GM23248 (cell line): ENCODE measurements around the gene ZNF668. TPM values are rescaled to one million over a fixed set of nuclear protein-coding genes. Genes with fewer than 3 reads are reported as not detected.
A peak's percentile ranks its signal among the peaks of the same experiment; 100 is the strongest.

ENCODE experiments used
- DNase-seq: peaks from one replicate; pipeline ENCODE4 v3.0.0-alpha.2; 2015
- H2AFZ ChIP-seq: fragments of 200-600 bp; sonication (generic); 2 replicates; pipeline ENCODE4 v1.6.1; 2016; ENCODE audit warnings: antibody characterized with exemption
- H3F3A ChIP-seq: fragments of 200-600 bp; sonication (generic); 2 replicates; pipeline ENCODE4 v1.6.1; 2016; ENCODE audit warnings: mild to moderate bottlenecking, antibody characterized with exemption, mixed run types; ENCODE audit not compliant: insufficient read depth
- H3K27ac ChIP-seq: fragments of 200-600 bp; sonication (generic); 2 replicates; pipeline ENCODE4 v1.5.1; 2016; ENCODE audit warnings: mild to moderate bottlenecking
- H3K27me3 ChIP-seq: fragments of 200-600 bp; sonication (generic); replicated peaks from 2 replicates; pipeline ENCODE4 v1.6.1; 2016; ENCODE audit warnings: mild to moderate bottlenecking; ENCODE audit not compliant: insufficient read depth
- H3K36me3 ChIP-seq: fragments of 200-600 bp; sonication (generic); 2 replicates; pipeline ENCODE4 v1.6.1; 2016; ENCODE audit warnings: low read depth, mild to moderate bottlenecking
- H3K4me1 ChIP-seq: fragments of 200-600 bp; sonication (generic); 2 replicates; pipeline ENCODE4 v1.6.1; 2016; ENCODE audit warnings: mild to moderate bottlenecking; ENCODE audit not compliant: insufficient read depth
- H3K4me2 ChIP-seq: fragments of 200-600 bp; sonication (generic); one replicate; pipeline ENCODE4 v1.6.1; 2016; ENCODE audit warnings: mild to moderate bottlenecking; ENCODE audit not compliant: unreplicated experiment
- H3K4me3 ChIP-seq: fragments of 200-600 bp; sonication (generic); 2 replicates; pipeline ENCODE4 v1.5.1; 2016; ENCODE audit warnings: mild to moderate bottlenecking
- H3K79me2 ChIP-seq: fragments of 200-600 bp; sonication (generic); 2 replicates; pipeline ENCODE4 v1.6.1; 2016; ENCODE audit warnings: mild to moderate bottlenecking; ENCODE audit not compliant: insufficient read depth
- H3K9ac ChIP-seq: fragments of 200-600 bp; sonication (generic); 2 replicates; pipeline ENCODE4 v1.6.1; 2016; ENCODE audit warnings: mild to moderate bottlenecking
- H3K9me2 ChIP-seq: fragments of 200-600 bp; sonication (generic); 2 replicates; pipeline ENCODE4 v1.6.1; 2016; ENCODE audit warnings: mixed run types, mild to moderate bottlenecking, moderate library complexity; ENCODE audit not compliant: insufficient read depth
- H3K9me3 ChIP-seq: fragments of 200-600 bp; sonication (generic); one replicate; pipeline ENCODE4 v1.6.1; 2017; ENCODE audit warnings: low read depth
- H4K20me1 ChIP-seq: fragments of 200-600 bp; sonication (generic); 2 replicates; pipeline ENCODE4 v1.6.0; 2016; ENCODE audit not compliant: insufficient read depth
- EZH2 ChIP-seq: fragments of 200-600 bp; sonication (generic); IDR thresholded peaks from 2 replicates; pipeline ENCODE4 v1.6.1; 2018; ENCODE audit warnings: antibody characterized with exemption, mild to moderate bottlenecking; ENCODE audit not compliant: insufficient read depth, poor library complexity, severe bottlenecking
- EZH2phosphoT487 ChIP-seq: fragments of 200-600 bp; sonication (generic); IDR thresholded peaks from 2 replicates; pipeline ENCODE4 v1.6.1; 2018; ENCODE audit warnings: antibody characterized with exemption, moderate library complexity, mild to moderate bottlenecking, low read depth; ENCODE audit not compliant: insufficient read depth
- WGBS, 2 experiments: methylation state at CpG; one replicate each; pipeline ENCODE4 v1.1.6; 2015 to 2017; ENCODE audit warnings: low lambda C conversion rate in 2 of 2, low coverage in 1 of 2; ENCODE audit errors: missing lambda C conversion rate in 2 of 2; 5-methylcytosine and 5-hydroxymethylcytosine counted together
- in situ Hi-C: fragments of 300-500 bp; cut with MboI; formaldehyde crosslinking; loops from 2 replicates; pipeline ENCODE4 v1.15.0; 2020
- polyA plus RNA-seq: library from polyadenylated mRNA; unstranded; fragments of >200 nt; fragmentation: Nextera tagmentation; extraction: Ambion mirVana; gene quantifications from 2 replicates; pipeline ENCODE4 v1.2.1, GENCODE V29; 2016
- total RNA-seq: library from RNA; depleted of rRNA; stranded (reverse); fragments of >200 nt; shearing (Covaris generic); gene quantifications from 2 replicates; pipeline ENCODE4 v1.2.3, GENCODE V29; 2014

Gene ZNF668
- total and polyA plus RNA-seq, 2 experiments from 2014 or later = 19.5 to 21.8 TPM

DNA sequence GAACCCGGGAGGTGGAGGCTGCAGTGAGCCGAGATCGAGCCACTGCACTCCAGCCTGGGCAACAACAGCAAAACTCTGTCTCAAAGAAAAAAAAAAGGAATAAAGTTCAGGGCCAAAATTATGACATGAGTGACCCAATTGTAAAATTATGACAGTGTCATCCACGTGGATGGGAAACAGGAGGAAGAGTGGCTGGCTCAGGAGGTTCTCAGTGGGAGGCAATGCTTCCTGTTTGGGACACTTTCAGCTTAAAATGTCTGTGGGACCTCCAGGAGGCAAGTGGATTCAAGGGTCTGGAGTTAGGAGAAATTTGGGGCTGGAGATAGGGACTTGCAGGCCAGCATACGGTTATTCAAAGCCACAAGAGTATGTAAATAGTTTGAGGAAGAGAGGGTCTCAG is 48.7 kb downstream of the ZNF668 start:
- TF ChIP-seq EZH2phosphoT487 = no peak
- no peak for TF ChIP-seq EZH2
- Histone ChIP-seq H3K9me2 (no peaks in the 10 kb centered on the region), H3K79me2 (no peaks in the 10 kb centered on the region), H3K9ac (no peak overlapping the region), H3F3A (no peaks in the 10 kb centered on the region), H3K4me3 (no peak overlapping the region), H3K4me1 (no peaks in the 10 kb centered on the region), H2AFZ (no peak overlapping the region; the same call in 1 of the 2 replicates), H3K27me3 (no peaks in the 10 kb centered on the region), H3K36me3 (no peaks in the 10 kb centered on the region), H3K27ac (no peak overlapping the region), H3K9me3 (no peaks in the 10 kb centered on the region), H4K20me1 (no peaks in the 10 kb centered on the region), H3K4me2 (no peak overlapping the region)
- WGBS, 2 experiments = 83 to 85% methylated on average over 5 of the region's 5 CpGs
- DNase-seq = no peak
- in situ Hi-C loops = no loop called here

DNA sequence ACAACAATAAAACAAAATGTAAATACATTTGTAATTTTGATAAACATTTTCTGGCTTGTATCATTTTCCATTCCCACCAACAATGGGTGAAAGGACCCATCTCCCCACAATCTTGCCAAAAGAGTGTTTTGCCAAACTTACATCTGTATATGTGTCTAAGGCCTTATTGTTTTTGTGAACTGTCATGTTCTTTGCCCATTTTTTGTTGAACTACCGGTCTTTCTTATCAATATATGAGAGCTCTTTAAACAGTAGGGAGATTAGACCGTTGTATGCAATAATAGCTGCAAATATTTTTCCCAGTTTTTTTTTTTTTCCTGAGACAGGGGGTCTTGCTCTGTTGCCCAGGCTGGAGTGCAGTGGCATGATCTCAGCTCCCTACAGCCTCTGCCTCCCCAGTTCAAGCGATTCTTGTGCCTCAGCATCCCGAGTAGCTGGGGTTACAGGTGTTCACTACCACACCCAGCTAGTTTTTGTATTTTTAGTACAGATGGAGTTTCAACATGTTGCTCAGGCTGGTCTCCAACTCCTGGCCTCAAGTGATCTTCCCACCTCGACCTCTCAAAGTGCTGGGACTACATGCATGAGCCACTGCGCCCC is 50.3 kb downstream of the ZNF668 start:
- Histone ChIP-seq H3K9me2 (no peaks in the 10 kb centered on the region), H3K4me2 (no peak overlapping the region), H3K4me3 (no peak overlapping the region), H4K20me1 (no peaks in the 10 kb centered on the region), H3K27ac (no peak overlapping the region), H3K36me3 (no peaks in the 10 kb centered on the region), H3K4me1 (no peaks in the 10 kb centered on the region), H3K9me3 (no peaks in the 10 kb centered on the region), H2AFZ (no peak overlapping the region), H3K27me3 (no peaks in the 10 kb centered on the region), H3K79me2 (no peaks in the 10 kb centered on the region), H3F3A (no peaks in the 10 kb centered on the region), H3K9ac (no peak overlapping the region)
- 73 to 75% methylated on average over 6 of the region's 6 CpGs for WGBS, 2 experiments
- TF ChIP-seq EZH2phosphoT487 (no peak), EZH2 (no peak)
- DNase-seq = no peak
- in situ Hi-C loops = no loop called here

DNA sequence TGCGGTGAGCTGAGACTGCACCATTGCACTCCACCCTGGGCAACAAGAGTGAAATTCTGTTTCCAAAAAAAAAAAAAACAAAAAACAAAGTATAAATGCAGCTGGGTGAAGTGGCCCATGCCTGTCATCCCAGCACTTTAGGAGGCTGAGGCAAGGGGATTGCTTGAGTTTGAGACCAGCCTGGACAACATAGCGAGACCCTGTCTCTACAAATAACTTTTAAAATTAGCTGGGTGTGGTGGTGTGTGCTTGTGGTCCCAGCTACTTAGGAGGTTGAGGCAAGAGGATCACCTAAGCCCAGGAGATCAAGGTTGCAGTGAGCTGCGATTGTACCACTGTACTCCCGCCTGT is 50.8 kb downstream of the ZNF668 start:
- Histone ChIP-seq H3K27me3 (no peaks in the 10 kb centered on the region), H4K20me1 (no peaks in the 10 kb centered on the region), H3K4me2 (no peak overlapping the region), H3K4me1 (no peaks in the 10 kb centered on the region), H3K79me2 (no peaks in the 10 kb centered on the region), H3K9ac (no peak overlapping the region), H3F3A (no peaks in the 10 kb centered on the region), H2AFZ (no peak overlapping the region), H3K9me2 (no peaks in the 10 kb centered on the region), H3K36me3 (no peaks in the 10 kb centered on the region), H3K4me3 (no peak overlapping the region), H3K27ac (no peak overlapping the region), H3K9me3 (no peaks in the 10 kb centered on the region)
- TF ChIP-seq EZH2phosphoT487 = no peak
- TF ChIP-seq EZH2 = no peak
- 91 to 95% methylated on average over 4 of the region's 4 CpGs for WGBS, 2 experiments
- in situ Hi-C loops = no loop called here
- no peak for DNase-seq

- 83% methylated on average over 12 of the region's 12 CpGs for WGBS, 2 experiments
- H3K4me2 ChIP-seq = no peak overlapping the region
- no peak overlapping the region for H3K9ac ChIP-seq
- TF ChIP-seq EZH2phosphoT487 = no peak
- TF ChIP-seq EZH2 = no peak
- no peaks in the 10 kb centered on the region for H3K27me3 ChIP-seq
- H3F3A ChIP-seq = no peaks in the 10 kb centered on the region
- no peak overlapping the region for H3K27ac ChIP-seq
- no peak overlapping the region for H2AFZ ChIP-seq
- H3K79me2 ChIP-seq = no peaks in the 10 kb centered on the region
- H4K20me1 ChIP-seq = no peaks in the 10 kb centered on the region
- no peaks in the 10 kb centered on the region for H3K9me3 ChIP-seq
- H3K9me2 ChIP-seq = no peaks in the 10 kb centered on the region
- H3K36me3 ChIP-seq = no peaks in the 10 kb centered on the region
- in situ Hi-C loops = no loop called here
- DNase-seq = peak; percentile 2
- no peak overlapping the region for H3K4me3 ChIP-seq
- no peaks in the 10 kb centered on the region for H3K4me1 ChIP-seq
Observed at GRCh38 chr16:31022544-31023251, 51.3 kb downstream of the ZNF668 start.
